Activated CD8-positive, alpha-beta memory T cell treated with anti-CD3 and anti-CD28 coated beads, Interleukin-2, amount 50 U/mL, for 48 hours (primary cell): ENCODE measurements around the gene ALDH3A2.

Source experiments
- DNase-seq: peaks from one replicate; pipeline ENCODE4 v3.0.0-alpha.2; 2020

Gene ALDH3A2

DNA sequence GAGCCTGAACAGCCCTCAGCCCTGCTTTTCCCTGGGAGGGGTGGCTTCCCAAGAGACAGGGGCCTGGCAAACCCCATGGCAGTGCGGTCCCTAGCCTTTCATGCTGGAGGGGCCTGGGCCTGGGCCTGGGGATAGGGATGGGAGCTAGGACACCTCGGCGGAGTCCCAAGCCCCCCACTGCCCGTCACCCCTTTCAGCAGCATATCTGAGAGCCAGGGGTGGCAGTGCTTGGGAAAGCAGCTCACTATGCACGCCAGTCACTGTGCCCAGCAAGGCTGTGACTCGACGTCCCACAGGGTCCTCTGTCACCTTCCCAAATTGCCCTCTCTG is 68.4 kb downstream of the ALDH3A2 start:
- DNase-seq, result no peak

- DNase-seq, result no peak
Observed at GRCh38 chr17:19717411-19717908, 68.9 kb downstream of the ALDH3A2 start.

- no peak for DNase-seq
Observed at GRCh38 chr17:19718041-19718612, 69.6 kb downstream of the ALDH3A2 start.

DNA sequence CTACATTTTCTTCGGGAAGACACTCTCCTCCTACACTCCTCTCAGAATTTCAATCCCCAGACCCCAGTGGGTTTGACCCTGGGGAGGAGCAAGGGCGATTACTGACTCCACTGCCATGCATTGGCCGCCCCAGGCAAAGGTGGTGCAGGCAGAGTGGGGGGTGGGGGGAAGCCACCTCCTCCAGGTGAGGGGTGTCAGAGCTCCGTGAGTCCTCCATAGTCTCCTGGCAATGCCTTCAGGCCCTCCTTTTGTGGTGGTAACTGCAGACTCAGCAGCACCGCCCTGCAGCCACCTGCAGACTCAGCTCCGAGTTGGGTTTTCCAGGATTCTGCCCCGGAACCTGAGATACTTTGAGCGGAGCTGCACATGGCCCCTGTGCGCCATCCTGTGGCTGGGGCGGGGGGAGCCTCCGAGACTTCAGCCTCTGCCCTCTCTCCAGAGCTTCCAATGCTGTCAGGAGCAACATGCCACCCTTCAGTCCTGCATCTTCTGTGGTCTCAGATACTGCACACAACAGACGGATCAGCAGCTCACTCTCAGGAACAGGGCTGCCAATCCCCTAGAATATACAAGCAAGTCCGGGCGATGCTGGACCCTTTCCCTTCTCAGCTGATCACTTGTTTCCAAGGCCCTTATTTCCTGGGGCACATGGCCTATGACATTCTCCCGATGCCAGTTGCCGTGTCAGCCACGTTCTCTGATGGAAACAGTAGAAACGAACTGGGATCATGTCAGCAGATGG is 70.2 kb downstream of the ALDH3A2 start:
- DNase-seq, result no peak

GRCh38 chr17:19719355-19720209 is 71.0 kb downstream of the ALDH3A2 start:
- no peak for DNase-seq

DNA sequence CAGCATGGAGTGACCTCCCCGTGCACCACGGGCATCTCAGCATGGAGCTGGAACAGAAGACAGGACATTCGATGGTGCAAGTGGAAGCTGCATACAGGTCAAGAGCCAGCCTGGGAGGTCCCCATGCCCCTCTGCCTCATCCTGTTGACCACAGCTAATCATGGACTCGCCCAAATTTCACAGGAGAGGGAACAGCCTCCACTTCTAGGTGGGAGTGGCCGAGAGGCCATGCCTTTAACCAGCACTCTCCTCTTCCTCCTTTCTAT is 71.6 kb downstream of the ALDH3A2 start:
- no peak for DNase-seq

DNA sequence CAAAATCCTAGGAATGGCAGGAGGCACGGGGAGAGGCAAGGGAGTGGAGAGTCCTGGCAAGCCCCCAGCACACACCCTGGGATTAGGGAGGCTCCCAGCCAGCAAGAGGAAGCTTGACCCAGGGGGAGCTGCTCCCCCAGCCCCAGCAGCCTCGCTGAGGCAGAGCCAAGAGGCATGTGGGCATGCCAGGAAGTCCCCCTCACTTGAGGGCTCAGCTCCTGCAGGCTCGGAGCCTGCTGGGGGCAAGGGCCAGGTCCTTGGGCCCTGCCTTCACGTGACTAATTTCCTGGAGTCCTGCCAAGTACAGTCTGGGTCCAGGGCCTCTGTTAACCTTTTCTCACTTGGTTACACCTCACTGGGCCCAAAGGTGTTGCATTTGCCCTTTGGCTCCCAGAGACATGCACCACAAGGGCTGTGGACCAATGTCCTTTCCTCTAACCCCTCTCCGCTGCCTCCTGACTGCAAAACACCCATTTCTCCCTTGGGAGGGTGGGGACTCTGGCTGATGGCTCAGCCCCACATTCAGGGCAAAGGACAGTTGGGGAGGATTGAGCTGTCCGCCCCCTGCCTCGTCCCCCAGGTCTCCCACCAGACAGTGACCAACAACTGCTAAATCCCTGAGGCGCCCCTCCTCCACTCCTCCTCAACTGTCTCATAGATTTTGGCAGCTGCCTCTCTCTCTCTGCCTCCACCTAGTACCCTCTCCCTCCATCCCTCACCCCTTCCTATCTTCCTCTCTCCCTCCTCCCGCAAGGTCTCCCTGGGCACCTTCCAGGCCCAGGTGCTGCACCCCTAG is 72.3 kb downstream of the ALDH3A2 start:
- DNase-seq, result no peak

GRCh38 chr17:19723964-19724363 is 75.4 kb downstream of the ALDH3A2 start:
- no peak for DNase-seq

- peak; percentile 74 for DNase-seq
Observed at GRCh38 chr17:19724501-19725420, 76.2 kb downstream of the ALDH3A2 start.

DNA sequence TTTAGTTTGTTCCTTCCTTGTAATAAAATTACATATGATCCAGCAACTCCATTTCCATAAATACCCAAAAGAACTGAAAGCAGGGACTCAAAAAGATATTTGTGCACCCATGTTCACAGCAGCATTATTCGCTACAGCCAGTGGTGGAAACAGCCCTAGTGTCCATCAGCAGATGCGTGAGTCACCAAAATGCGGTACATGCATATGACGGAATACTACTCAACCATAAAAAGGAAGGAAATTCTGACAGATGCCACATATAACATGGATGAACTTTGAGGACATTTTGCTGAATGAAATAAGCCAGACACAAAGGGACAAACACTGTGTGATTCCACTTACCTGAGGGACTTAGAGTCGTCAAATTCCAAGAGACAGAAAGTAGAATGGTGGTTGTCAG is 76.9 kb downstream of the ALDH3A2 start:
- no peak for DNase-seq

DNA sequence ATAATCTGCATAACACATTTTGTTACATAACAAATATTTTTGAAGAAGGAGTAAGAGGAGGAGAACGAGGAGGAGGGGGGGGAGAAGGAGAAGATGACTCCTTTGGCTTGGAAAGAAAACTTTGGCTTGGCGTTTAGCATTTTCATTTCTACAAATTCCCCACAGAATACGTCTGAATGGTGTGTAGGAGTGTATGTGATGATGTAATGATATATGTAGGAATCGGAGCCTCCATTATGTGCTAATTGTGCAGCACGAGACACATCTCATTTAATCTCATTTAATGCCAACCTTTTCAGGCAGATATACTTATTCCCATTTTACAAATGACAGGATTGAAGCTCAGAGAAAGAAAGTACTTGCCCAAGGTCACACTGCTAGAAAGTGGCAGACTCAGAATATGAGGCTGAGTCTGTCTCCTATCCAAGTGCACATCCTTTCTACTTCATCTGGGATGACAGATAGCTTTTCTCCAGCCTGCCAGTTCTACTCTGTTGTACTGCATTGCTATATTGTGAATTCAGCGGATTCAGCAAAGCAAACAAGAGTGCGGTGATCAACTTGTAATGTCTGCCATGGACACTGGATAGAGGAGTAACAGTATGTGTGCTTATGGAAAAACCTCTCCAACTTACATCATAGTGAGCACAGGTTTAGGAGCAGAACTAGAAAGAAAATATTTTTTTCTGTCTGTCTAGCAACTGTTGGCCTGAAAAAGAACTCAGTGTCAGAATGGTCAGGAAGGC is 78.3 kb downstream of the ALDH3A2 start:
- no peak for DNase-seq
